ENCODE results near the gene KIF26B.

DNA sequence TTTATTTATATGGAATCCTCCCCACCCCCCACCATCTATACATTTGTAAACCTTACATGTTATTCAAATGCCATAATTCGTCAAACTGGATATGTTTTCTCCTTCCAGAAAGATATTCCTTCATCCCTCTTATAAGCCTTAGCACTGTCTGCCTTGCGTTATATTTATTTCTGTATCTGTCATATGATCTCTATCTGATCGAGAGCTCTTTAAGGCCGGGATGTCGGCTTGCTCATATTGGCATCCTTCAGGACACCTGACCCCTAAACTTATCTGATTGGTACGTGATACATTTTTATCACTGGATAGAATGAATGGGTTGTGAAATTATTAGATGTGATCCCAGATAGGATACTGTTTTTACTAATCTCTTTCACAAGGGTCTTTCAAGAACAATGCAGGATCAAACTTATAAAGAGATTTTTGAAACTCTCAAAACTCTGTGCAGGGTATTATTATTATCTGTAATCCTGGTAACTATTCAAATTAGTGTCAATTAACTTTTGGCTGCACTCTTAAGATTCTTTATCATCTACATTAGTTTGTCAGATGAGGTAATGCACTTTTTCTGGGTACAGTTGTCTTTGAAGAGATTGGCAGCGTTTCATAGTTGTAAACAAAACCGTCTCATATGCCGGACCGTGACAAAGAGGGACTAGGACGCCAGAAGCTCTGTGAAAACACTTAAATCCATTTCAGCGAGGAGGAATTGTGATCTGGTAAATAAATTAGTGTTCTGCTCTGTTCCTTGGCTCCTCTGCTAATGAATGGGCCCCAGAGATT is 152.0 kb downstream of the KIF26B start:
- TF ChIP-seq CTCF (conservative IDR thresholded peaks at IDR 0.05; ENCODE audit: low read length) (no peak), EZH2phosphoT487 (IDR thresholded peaks at IDR 0.05; ENCODE audit: borderline replicate concordance, low read depth, low read length) (no peak)

Data from OCI-LY7 (cell line).